IMR-90 (cell line): Measurements from ENCODE around the gene RGMA. TPM values are rescaled to one million over a fixed set of nuclear protein-coding genes. Genes with fewer than 3 reads are reported as not detected.

ENCODE experiments used
- ATAC-seq: fragments of 200-7000 bp; cut with Tn5 transposase; 2 replicates; pipeline ENCODE4 v1.9.1; 2020; ENCODE audit warnings: low read depth, mild to moderate bottlenecking, moderate library complexity
- BruUV-seq: library from RNA; stranded (reverse); fragments of 400-500 nt; replicated peaks from 2 replicates; lab custom pipeline; 2021; lab: Mats Ljungman, UMichigan
- CTCF ChIA-PET: fragments of 300-600 bp; formaldehyde crosslinking; extraction: SDS; loops from one replicate; lab custom pipeline; 2021; ENCODE audit warnings: antibody characterized with exemption; lab: Yijun Ruan, JAX
- POLR2A ChIA-PET: fragments of 300-600 bp; sonication (Branson Sonifier 250); formaldehyde crosslinking; loops from one replicate; lab custom pipeline; 2022; ENCODE audit warnings: antibody characterized with exemption; ENCODE audit not compliant: unreplicated experiment; lab: Charles Lee
- DNase-seq: peaks from one replicate; pipeline ENCODE4 v3.0.0; 2013
- H2AFZ ChIP-seq: replicated peaks from 2 replicates; pipeline ENCODE3; 2013; ENCODE audit warnings: low read length, mild to moderate bottlenecking; ENCODE audit not compliant: poor library complexity
- H2AK5ac ChIP-seq: 2 replicates; pipeline ENCODE4 v1.6.1; 2013; ENCODE audit warnings: low read depth, low read length, inconsistent platforms
- H2AK9ac ChIP-seq: replicated peaks from 2 replicates; pipeline ENCODE3; 2013; ENCODE audit warnings: mild to moderate bottlenecking, low read depth, low read length, moderate library complexity; ENCODE audit not compliant: poor library complexity
- H2BK120ac ChIP-seq: 2 replicates; pipeline ENCODE4 v1.6.1; 2013; ENCODE audit warnings: low read depth, low read length, inconsistent platforms
- H2BK15ac ChIP-seq: 3 replicates; pipeline ENCODE4 v1.6.1; 2013; ENCODE audit warnings: low read depth, low read length, inconsistent platforms
- H2BK20ac ChIP-seq: 2 replicates; pipeline ENCODE4 v1.6.1; 2013; ENCODE audit warnings: low read depth, mild to moderate bottlenecking, inconsistent platforms, low read length, moderate library complexity
- H2BK5ac ChIP-seq: 2 replicates; pipeline ENCODE4 v1.6.1; 2013; ENCODE audit warnings: mild to moderate bottlenecking, low read depth, low read length, inconsistent platforms; ENCODE audit not compliant: poor library complexity, severe bottlenecking
- H3K14ac ChIP-seq: replicated peaks from 2 replicates; pipeline ENCODE4 v1.6.1; 2013; ENCODE audit warnings: low read depth, low read length, inconsistent platforms
- H3K18ac ChIP-seq: 2 replicates; pipeline ENCODE4 v1.6.1; 2013; ENCODE audit warnings: low read depth, low read length, control low read depth
- H3K23ac ChIP-seq: 2 replicates; pipeline ENCODE4 v1.6.1; 2013; ENCODE audit warnings: low read depth, low read length, inconsistent platforms
- H3K27ac ChIP-seq: 2 replicates; pipeline ENCODE4 v1.5.1; 2013; ENCODE audit warnings: mild to moderate bottlenecking, control low read depth, low read length; ENCODE audit not compliant: insufficient read depth
- H3K27me3 ChIP-seq: 2 replicates; pipeline ENCODE4 v1.6.1; 2013; ENCODE audit warnings: low read length; ENCODE audit not compliant: control insufficient read depth, insufficient read depth
- H3K36me3 ChIP-seq: 2 replicates; pipeline ENCODE4 v1.6.1; 2013; ENCODE audit warnings: low read length, mixed read lengths; ENCODE audit not compliant: control insufficient read depth, insufficient read depth
- H3K4ac ChIP-seq: 2 replicates; pipeline ENCODE4 v1.6.1; 2013; ENCODE audit warnings: low read depth, low read length, inconsistent platforms
- H3K4me1 ChIP-seq: 2 replicates; pipeline ENCODE4 v1.6.1; 2013; ENCODE audit warnings: low read length, mixed read lengths; ENCODE audit not compliant: control insufficient read depth, insufficient read depth
- H3K4me2 ChIP-seq: 2 replicates; pipeline ENCODE4 v1.6.1; 2013; ENCODE audit warnings: low read depth, mild to moderate bottlenecking, control low read depth, low read length, moderate library complexity
- H3K4me3 ChIP-seq: 2 replicates; pipeline ENCODE4 v1.5.1; 2013; ENCODE audit warnings: low read depth, mild to moderate bottlenecking, control low read depth, low read length, moderate library complexity; ENCODE audit not compliant: insufficient read depth
- H3K56ac ChIP-seq: 2 replicates; pipeline ENCODE4 v1.6.1; 2013; ENCODE audit warnings: low read length, inconsistent platforms; ENCODE audit not compliant: insufficient read depth; ENCODE audit errors: extremely low read depth
- H3K79me1 ChIP-seq, 2 experiments: 2 replicates each; pipeline ENCODE4 v1.6.1; 2013; ENCODE audit warnings: low read length in 2 of 2, inconsistent platforms in 1 of 2, low read depth in 1 of 2
- H3K9ac ChIP-seq: 2 replicates; pipeline ENCODE4 v1.6.1; 2013; ENCODE audit warnings: low read depth, low read length, control low read depth
- H3K9me1 ChIP-seq: 2 replicates; pipeline ENCODE4 v1.6.1; 2013; ENCODE audit warnings: low read length, inconsistent platforms; ENCODE audit not compliant: insufficient read depth
- H3K9me3 ChIP-seq: 2 replicates; pipeline ENCODE4 v1.6.1; 2013; ENCODE audit warnings: low read length; ENCODE audit not compliant: control insufficient read depth, insufficient read depth
- H4K20me1 ChIP-seq: 2 replicates; pipeline ENCODE4 v1.6.1; 2013; ENCODE audit warnings: low read length, inconsistent platforms; ENCODE audit not compliant: insufficient read depth
- H4K5ac ChIP-seq: 2 replicates; pipeline ENCODE4 v1.6.1; 2013; ENCODE audit warnings: mild to moderate bottlenecking, low read depth, low read length, control low read depth
- H4K8ac ChIP-seq, 2 experiments: 2 replicates each; pipeline ENCODE4 v1.6.1; 2013; ENCODE audit warnings: low read depth in 2 of 2, low read length in 2 of 2, control low read depth in 1 of 2, inconsistent platforms in 1 of 2
- H4K91ac ChIP-seq: 2 replicates; pipeline ENCODE4 v1.6.1; 2013; ENCODE audit warnings: low read depth, low read length, inconsistent platforms; ENCODE audit not compliant: insufficient read depth
- BHLHE40 ChIP-seq: fragments of 150-350 bp; IDR thresholded peaks from 2 replicates; pipeline ENCODE4 v1.6.1; 2016; ENCODE audit warnings: mild to moderate bottlenecking, low read depth, low read length
- CEBPB ChIP-seq: IDR thresholded peaks from 2 replicates; pipeline ENCODE4 v1.6.1; 2012; ENCODE audit warnings: low read depth, low read length, improper control_type of control experiment
- CHD1 ChIP-seq: IDR thresholded peaks from 2 replicates; pipeline ENCODE4 v1.6.1; 2012; ENCODE audit warnings: low read depth, low read length, improper control_type of control experiment
- CTCF ChIP-seq: conservative IDR thresholded peaks from 2 replicates; pipeline ENCODE4 v1.5.1; 2012; ENCODE audit warnings: mild to moderate bottlenecking, low read depth, low read length, improper control_type of control experiment
- ELK1 ChIP-seq: fragments of 150-350 bp; IDR thresholded peaks from 2 replicates; pipeline ENCODE4 v1.6.1; 2016; ENCODE audit warnings: low read depth, mild to moderate bottlenecking, low read length, moderate library complexity, borderline replicate concordance
- FOS ChIP-seq: fragments of 150-350 bp; IDR thresholded peaks from 2 replicates; pipeline ENCODE4 v1.6.1; 2016; ENCODE audit warnings: low read depth, low read length
- MAFK ChIP-seq: IDR thresholded peaks from 2 replicates; pipeline ENCODE4 v1.6.1; 2012; ENCODE audit warnings: low read depth, low read length, improper control_type of control experiment
- MAZ ChIP-seq: IDR thresholded peaks from 2 replicates; pipeline ENCODE4 v1.6.1; 2012; ENCODE audit warnings: low read depth, mild to moderate bottlenecking, low read length, improper control_type of control experiment, moderate library complexity, borderline replicate concordance
- MXI1 ChIP-seq: IDR thresholded peaks from 2 replicates; pipeline ENCODE4 v1.6.1; 2012; ENCODE audit warnings: low read depth, mild to moderate bottlenecking, low read length, moderate library complexity, borderline replicate concordance
- POLR2A ChIP-seq: IDR thresholded peaks from 2 replicates; pipeline ENCODE4 v1.6.1; 2012; ENCODE audit warnings: mild to moderate bottlenecking, low read depth, low read length
- RAD21 ChIP-seq: IDR thresholded peaks from 2 replicates; pipeline ENCODE4 v1.6.1; 2012; ENCODE audit warnings: low read length, improper control_type of control experiment
- RCOR1 ChIP-seq: IDR thresholded peaks from 2 replicates; pipeline ENCODE4 v1.6.1; 2012; ENCODE audit warnings: mild to moderate bottlenecking, low read length, improper control_type of control experiment; ENCODE audit not compliant: insufficient replicate concordance
- RFX5 ChIP-seq: IDR thresholded peaks from 2 replicates; pipeline ENCODE4 v1.8.0; 2012; ENCODE audit warnings: low read depth, mild to moderate bottlenecking, low read length, moderate library complexity
- SMC3 ChIP-seq: fragments of 150-350 bp; IDR thresholded peaks from 2 replicates; pipeline ENCODE4 v1.6.1; 2016; ENCODE audit warnings: low read depth, mild to moderate bottlenecking, antibody characterized with exemption, low read length, moderate library complexity
- WGBS, 2 experiments: methylation state at CpG; one replicate each; pipeline versions ENCODE4 v1.1.5 to v1.1.7; 2013; ENCODE audit warnings: missing lambda C conversion rate in 2 of 2; ENCODE audit not compliant: insufficient read length in 1 of 2; ENCODE audit errors: extremely low coverage in 2 of 2; 5-methylcytosine and 5-hydroxymethylcytosine counted together
- dilution Hi-C: fragments of 300-500 bp; cut with HindIII; formaldehyde crosslinking; loops from one replicate; pipeline ENCODE4 v1.14.3; 2018; ENCODE audit warnings: low sequenced_read_pairs; ENCODE audit not compliant: unreplicated experiment
- in situ Hi-C: fragments of 300-500 bp; cut with MboI; formaldehyde crosslinking; loops from 3 replicates; pipeline ENCODE4 v1.14.3; 2019; ENCODE audit warnings: low sequenced_read_pairs, inconsistent platforms, mixed read lengths
- intact Hi-C: fragments of 100-400 bp; cut with micrococcal nuclease; formaldehyde crosslinking; loops from 2 replicates; pipeline ENCODE4 v1.10.0; 2022
- polyA plus RNA-seq, 3 experiments: library from polyadenylated mRNA; depleted of rRNA; stranded (reverse); fragments of >200 nt; gene quantifications; 2 replicates each; pipeline ENCODE4 v1.2.3, GENCODE V29; 2012; ENCODE audit warnings: low replicate concordance in 1 of 3
- total RNA-seq: library from RNA; depleted of rRNA; stranded (reverse); fragments of >200 nt; gene quantifications from 2 replicates; pipeline ENCODE4 v1.2.3, GENCODE V29; 2012
- TF ChIP-seq, protein P1 (sequence below): fragments of 150-350 bp; IDR thresholded peaks from 2 replicates; pipeline ENCODE4 v1.6.1; 2017; ENCODE audit warnings: mild to moderate bottlenecking, antibody characterized with exemption, low read length, low read depth

Gene RGMA
- total and polyA plus RNA-seq, 2 of the 4 experiments (the other 2 are of a cell fraction): 0.18 to 0.26 TPM

DNA sequence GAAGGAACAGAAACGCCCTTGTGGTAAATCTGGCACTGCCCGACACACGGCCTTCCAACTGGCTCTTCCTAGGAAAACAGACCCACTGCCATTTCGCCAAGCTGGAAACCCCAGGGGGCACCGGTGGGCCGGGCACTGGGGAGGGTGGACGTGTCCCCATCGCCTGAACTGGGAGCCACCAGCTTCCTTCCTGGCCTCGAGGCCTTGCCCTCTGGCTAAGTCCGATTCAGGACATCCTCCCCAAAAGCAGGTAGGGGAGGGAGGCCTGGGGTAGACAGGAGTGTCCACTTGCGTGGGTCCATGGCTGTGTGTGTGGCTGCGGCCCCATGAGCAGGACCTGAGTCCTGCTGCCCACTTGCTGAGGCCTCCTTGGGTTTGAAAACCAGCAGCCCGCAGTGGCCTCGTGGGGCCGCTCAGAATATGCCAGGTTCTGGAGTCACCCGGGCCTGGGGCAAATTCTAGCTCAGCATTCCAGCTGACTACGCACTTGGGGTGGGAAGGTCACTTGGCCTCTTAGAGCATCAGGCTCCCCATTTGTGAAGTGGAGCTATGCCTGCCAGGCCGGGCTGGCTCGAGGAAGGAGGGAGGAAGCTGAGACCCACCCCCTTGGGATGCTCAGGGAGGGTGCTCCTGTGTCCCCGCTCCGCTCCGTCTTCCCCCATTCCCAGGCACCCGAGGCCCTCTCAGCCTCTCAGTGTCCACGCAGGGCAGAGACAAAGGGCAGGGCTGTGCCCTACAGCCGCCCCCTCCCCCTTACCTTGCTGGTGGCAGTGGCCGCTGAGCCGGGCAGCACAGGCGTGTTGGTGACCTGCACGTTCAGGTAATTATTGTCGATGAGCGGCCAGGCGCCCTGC is 37.5 kb downstream of the RGMA start:
- ChIA-PET CTCF (no interaction called here), POLR2A (no interaction called here)
- no peak overlapping the region for H4K5ac ChIP-seq
- DNase-seq (no peak), ATAC-seq (no peak)
- no peak overlapping the region for H3K4me3 ChIP-seq
- dilution Hi-C loops: no loop called here
- no peak overlapping the region for H3K27ac ChIP-seq
- no peak overlapping the region for H2BK5ac ChIP-seq
- H2AK5ac ChIP-seq: no peak overlapping the region
- peaks cover 4% of the 10 kb centered on the region; the same call in 1 of the 2 replicates for H3K27me3 ChIP-seq
- H3K9me1 ChIP-seq: no peaks in the 10 kb centered on the region
- in situ Hi-C loops: no loop called here
- no peak overlapping the region for H4K8ac ChIP-seq
- no peak overlapping the region for H3K9ac ChIP-seq
- H2AK9ac ChIP-seq: no peak overlapping the region
- H2BK15ac ChIP-seq: no peak overlapping the region
- no peak overlapping the region for H2AFZ ChIP-seq
- no peak overlapping the region for H3K4me2 ChIP-seq
- no peaks in the 10 kb centered on the region for H3K9me3 ChIP-seq
- no peak overlapping the region for H2BK20ac ChIP-seq
- no peaks in the 10 kb centered on the region for H3K4me1 ChIP-seq
- no peak overlapping the region for H3K4ac ChIP-seq
- no peaks in the 10 kb centered on the region for H3K36me3 ChIP-seq
- no peak overlapping the region for H3K56ac ChIP-seq
- H3K18ac ChIP-seq: no peak overlapping the region
- no peaks in the 10 kb centered on the region for H4K20me1 ChIP-seq
- TF ChIP-seq CHD1: no peak
- TF ChIP-seq RCOR1: no peak
- no peak for TF ChIP-seq MXI1
- TF ChIP-seq RFX5: no peak
- TF ChIP-seq BHLHE40: no peak
- no peak for TF ChIP-seq ELK1
- TF ChIP-seq, protein P1, sequence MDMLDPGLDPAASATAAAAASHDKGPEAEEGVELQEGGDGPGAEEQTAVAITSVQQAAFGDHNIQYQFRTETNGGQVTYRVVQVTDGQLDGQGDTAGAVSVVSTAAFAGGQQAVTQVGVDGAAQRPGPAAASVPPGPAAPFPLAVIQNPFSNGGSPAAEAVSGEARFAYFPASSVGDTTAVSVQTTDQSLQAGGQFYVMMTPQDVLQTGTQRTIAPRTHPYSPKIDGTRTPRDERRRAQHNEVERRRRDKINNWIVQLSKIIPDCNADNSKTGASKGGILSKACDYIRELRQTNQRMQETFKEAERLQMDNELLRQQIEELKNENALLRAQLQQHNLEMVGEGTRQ: no peak
- no peak for TF ChIP-seq CEBPB
- no peak for TF ChIP-seq FOS
- no peak for TF ChIP-seq MAZ
- no peak for TF ChIP-seq RAD21
- TF ChIP-seq MAFK: no peak
- no peak for TF ChIP-seq POLR2A
- TF ChIP-seq SMC3: no peak
- no peak for TF ChIP-seq CTCF
- no peaks in the 10 kb centered on the region for H3K79me1 ChIP-seq
- no peak overlapping the region for H2BK120ac ChIP-seq
- H3K23ac ChIP-seq: no peak overlapping the region
- intact Hi-C loops: no loop called here
- H4K91ac ChIP-seq: no peak overlapping the region
- H3K14ac ChIP-seq: no peak overlapping the region
- BruUV-seq: no TSS peak
- 97% methylated on average over 6 of the region's 32 CpGs; no CpG with 5 or more reads in 1 of the 2 experiments for WGBS, 2 experiments
